ENCODE results near the gene STON1.

STON1 gene

GRCh38 chr2:48626047-48626446 lies 96.1 kb downstream of the STON1 start:
- no peak for DNase-seq

- DNase-seq, result no peak
Observed at GRCh38 chr2:48633143-48633542, 103.2 kb downstream of the STON1 start.

- DNase-seq, result no peak
Observed at GRCh38 chr2:48635786-48636185, 105.8 kb downstream of the STON1 start.

- no peak for DNase-seq
Observed at GRCh38 chr2:48638261-48638660, 108.3 kb downstream of the STON1 start.
